GM21528 (cell line): ENCODE measurements around the gene MED13.
"Not testable (repeated sequence)": the region's sequence is repeated elsewhere in the genome, so short reads cannot be mapped to it uniquely, and the experiment has no call there.

Experiments used
- ATAC-seq: cut with Tn5 transposase; IDR thresholded peaks from one replicate; pipeline ENCODE4 v1.9.1; 2021; ENCODE audit warnings: mild to moderate bottlenecking, moderate library complexity; ENCODE audit not compliant: unreplicated experiment, low FRiP score

MED13 gene

DNA sequence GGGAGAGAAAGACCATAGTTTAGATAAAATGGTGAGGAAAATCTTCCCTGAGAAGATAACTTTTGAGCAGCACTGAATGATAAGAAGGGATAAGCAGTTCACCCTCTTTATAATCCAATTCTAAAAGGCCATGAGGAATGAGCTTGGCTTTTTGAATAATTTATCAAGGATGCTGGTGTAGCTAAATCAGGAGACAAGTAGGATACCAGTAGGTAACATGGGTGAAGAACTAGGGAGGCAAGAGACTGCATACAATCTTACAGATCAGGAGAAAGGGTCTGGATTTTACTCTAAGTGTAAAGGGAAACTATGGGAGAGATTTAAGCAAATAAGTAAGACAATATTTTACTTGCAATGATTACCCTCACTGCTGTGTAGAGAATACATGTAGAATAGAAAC, 60.7 kb downstream of the MED13 start:
- no peak for ATAC-seq

DNA sequence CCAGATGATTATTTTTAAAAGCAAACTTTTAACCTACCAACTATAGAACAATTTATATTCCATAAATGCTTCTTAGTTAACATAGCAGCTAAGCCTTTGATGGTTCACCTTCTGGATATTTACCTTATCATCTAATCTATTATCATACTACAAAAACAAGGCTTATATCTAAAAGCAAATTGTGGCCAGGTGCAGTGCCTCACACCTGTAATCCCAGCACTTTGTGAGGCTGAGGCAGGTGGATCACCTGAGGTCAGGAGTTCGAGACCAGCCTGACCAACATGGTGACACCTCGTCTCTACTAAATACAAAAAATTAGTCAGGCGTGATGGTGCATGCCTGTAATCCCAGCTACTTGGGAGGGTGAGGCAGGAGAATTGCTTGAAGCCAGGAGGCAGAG, 61.9 kb downstream of the MED13 start:
- not testable (repeated sequence) for ATAC-seq

DNA sequence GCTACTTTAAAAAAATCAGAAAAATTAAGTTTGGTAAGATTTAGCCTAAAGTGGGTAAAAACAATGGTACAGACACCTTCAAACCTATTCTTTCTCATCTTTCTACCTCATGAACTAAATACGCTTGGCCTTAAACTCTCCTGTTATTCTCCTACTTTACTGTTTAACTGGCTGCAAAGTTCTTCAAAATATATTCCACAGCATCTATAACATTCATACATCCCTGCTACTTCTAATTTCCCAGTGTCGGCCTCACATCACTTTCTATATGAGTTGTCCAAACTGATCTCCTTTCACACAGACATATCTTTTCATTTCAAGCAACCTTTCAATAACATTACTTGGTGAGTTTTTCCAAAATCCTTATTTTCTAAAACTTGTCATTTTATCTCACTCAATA, 64.0 kb downstream of the MED13 start:
- no peak for ATAC-seq

DNA sequence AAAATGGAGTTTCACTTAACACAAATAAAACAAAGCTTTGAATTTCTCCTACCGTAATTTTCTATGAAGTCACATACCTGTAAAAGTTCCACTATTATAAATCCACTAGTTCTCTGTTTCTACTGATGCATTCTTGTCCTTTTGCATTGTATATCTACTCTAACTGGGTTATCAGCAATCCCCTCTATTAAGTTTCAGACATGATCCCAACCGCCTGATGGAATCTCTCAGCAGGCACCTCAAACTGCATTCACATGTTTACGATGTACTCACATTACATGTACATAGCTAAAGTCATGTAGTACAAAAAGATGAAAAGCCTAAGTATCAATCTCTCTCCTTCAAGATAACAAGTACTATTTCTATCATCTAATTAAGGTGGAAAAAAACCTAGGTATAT, 64.9 kb downstream of the MED13 start:
- ATAC-seq = no peak

DNA sequence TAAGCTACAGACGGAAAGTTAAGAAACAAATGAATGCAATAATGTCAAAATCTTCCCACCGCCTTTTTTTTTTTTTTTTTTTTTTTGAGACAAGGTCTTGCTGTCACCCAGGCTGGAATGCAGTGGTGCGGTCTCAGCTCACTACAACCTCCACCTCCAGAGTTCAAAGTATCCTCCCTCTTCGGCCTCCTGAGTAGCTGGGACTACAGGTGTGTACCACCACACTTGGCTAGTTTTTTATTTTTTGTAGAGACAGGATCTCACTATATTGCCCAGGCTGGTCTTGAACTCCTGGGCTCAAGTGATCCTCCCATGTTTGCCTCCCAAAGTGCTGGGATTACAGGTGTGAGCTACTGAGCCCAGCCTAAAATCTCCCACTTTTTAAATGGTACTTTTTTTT, 66.5 kb downstream of the MED13 start:
- ATAC-seq = not testable (repeated sequence)

DNA sequence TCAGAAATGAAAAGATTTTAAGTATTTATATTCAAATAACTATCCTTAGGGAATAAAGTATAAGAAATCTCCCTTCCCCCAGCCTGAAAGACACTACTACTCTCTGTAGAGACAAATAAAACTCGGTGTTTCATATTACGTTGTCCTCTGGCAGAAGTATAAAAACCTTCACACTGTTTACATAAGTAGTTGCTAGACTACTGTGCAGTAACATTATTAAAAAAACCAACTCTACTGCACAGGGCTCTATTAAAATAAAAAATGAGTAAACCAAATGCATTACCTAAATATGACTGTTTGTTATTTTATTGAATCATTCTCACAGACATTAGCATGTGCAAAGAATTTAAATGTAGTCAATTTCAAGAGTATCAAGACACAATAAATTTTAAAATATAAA, 67.4 kb downstream of the MED13 start:
- no peak for ATAC-seq

DNA sequence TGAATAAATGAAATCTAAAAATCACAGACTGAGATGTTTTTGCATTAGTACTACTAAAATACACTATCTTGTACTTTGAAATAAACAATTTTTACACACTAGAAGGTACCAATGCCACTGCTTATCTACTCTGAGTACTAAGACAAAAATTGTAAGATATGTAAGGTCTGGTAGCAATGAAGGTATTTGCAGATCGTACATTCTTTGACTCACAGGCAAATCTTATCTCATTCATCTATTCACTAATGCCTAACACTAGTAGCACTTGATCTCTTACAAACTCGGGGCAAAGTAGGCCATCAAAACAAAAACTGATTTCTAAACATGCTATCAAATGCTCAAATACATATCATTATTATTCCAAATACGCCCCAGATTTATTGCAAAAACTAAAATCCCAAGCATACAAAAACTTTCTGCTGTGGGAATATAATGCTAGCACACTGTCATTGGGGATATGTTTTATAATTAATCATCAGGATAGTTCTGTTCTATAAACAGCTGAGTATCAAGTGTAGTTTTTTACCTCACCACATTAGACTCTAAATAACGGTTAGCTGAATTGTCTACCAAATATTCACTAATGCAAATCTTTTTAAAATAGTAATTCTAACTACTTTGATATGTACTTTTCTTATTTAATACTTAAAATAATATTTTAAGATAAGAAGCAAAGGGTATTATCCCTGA, 68.0 kb downstream of the MED13 start:
- ATAC-seq = no peak

DNA sequence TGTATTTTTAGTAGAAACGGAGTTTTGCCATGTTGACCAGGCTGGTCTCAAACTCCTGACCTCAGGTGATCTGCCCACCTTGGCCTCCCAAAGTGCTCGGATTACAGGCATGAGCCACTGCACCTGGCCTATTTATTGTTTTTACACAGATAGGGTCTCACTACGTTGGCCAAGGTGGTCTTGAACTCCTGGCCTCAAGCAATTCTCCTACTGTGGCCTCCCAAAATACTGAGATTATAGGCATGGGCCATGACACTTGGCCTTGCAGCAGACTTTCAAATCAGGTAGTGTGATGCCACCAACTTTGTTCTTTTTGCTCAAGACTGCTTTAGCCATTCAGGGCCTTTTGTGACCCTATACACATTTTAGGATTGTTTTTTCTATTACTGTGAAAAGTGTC, 75.6 kb downstream of the MED13 start:
- ATAC-seq = no peak

DNA sequence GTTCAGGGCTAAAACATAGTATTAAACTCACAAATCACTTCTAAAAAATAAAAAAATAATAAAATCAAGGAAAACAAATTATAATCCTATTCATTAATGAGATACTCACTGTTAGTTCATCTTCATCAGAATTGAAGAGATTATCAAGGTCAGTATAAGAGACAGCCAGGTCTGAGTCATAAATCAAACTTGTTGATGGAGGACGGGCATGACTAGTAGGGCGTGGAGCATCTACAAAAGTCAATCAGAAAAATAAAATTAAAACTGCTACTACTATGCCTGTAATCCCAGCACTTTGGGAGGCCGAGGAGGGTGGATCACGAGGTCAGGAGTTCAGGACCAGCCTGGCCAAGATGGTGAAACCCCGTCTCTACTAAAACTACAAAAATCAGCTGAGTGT, 78.2 kb downstream of the MED13 start:
- no peak for ATAC-seq

DNA sequence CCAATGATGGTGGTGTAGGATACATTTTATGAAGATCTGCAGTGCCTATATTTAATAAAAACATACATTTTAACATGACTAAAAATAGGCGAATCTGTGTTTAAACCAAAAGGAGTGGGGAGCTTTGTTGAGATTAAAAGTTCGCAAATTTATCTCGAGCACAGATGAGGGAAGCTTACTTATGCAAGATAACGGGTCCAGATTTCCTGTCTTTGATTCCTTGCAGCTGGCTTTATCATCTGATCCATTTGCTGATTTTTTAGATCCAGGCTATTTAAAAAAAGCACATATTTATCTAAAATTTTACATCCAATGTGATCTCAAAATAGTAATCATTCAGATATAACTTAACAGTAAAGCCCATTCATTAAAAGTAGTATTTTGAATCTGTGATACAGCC, 80.3 kb downstream of the MED13 start:
- no peak for ATAC-seq

DNA sequence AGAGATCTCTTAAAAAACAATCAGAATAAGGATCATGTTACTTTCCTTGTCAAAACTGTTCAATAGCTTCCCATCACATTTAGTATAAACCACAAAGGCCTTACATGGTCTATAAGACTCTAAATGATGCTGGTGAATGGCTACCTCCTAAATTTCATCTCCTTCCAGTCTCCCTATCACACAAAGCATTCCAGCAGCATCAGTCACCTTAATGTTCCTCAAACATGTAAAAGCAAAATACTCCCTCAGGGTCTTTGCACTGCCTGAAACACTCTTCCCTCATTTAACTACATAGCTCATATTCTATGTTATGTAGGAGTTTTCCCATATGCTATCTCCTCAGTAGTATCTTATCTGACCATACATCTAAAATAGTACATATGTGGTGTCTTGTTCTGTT, 83.8 kb downstream of the MED13 start:
- ATAC-seq = no peak

DNA sequence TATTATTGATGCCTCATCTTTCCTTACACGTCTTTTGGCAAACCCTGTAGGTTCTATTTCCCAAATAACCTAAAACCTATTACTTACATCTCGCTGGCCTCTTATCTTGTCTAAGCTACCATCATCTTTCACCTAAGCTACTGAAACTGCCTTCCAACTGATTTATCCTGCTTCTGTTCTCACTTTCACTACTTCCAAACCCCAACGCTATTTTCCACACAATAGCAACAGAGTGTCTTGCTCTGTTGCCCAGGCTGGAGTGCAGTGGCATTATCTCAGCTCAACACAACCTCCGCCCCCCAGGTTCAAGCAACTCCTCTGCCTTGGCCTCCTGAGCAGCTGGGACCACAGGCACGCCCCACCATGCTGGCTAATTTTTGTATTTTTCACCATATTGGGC, 84.5 kb downstream of the MED13 start:
- no peak for ATAC-seq

DNA sequence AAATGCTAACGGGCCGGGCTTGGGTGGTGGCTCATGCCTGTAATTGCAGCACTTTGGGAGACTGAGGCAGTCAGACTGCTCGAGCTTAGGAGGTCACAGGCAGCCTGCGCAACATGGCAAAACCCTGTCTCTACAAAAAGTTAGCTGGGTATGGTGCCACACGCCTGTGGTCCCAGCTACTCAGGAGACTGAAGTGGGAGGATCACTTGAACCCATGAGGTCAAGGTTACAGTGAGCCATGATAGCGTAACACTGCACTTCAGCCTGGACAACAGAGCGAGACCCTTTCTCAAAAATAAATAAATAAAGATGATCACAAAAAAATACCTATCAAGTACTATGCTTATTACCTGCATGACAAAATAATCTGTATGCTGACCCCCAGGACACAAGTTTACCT, 91.0 kb downstream of the MED13 start:
- no peak for ATAC-seq

DNA sequence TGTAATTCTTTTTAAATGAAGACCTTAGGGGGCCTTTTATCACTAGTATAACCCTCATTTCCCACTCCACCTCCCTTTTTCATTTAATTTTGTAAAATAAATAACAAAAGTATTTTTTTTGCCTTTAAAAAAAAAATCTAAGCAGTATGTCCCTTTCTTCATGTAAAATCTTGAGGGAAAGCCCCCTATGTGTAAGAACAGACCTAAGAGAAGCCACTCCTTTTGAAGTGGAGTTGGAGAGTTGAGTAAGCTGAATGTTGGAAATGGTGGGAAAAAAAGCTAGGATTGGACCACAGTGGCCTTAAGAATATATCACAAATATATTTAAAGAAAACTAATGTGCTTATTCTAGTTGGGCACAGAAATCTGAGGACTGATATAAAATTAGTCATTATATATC, 92.8 kb downstream of the MED13 start:
- ATAC-seq = no peak

DNA sequence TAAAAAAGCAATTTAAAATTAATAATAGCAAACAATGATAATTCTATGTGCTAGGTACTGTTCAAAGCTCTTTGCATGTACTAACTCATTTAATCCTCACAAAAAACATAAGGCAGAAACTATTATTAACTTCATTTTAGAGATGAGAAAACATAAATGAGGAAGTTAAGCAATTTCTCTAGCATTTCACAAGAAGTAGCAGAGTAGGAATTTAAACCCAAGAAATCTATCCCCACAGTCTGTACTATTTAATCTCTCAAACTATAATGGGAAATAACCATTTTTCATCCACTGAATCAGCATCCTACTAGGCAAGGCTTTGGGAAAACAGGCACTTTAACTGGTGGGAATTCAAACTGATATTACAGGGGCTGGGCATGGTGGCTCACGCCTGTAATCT, 95.0 kb downstream of the MED13 start:
- no peak for ATAC-seq

DNA sequence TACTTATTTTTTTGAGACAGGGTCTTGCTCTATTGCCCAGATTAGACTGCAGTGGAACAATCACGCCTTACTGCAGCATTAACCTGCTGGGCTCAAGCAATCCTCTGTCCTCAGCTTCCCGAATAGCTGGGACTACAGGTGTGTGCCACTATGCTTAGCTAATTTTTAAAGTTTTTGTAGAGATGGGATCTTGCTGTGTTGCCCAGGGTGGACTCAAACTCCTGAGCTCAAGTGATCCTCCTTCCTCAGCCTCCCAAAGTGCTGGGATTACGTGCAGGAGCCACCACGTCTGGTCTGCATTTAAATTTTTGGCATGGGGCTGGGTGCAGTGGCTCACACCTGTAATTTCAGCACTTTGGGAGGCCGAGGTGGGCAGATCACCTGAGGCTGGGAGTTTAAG, 96.3 kb downstream of the MED13 start:
- ATAC-seq = no peak

DNA sequence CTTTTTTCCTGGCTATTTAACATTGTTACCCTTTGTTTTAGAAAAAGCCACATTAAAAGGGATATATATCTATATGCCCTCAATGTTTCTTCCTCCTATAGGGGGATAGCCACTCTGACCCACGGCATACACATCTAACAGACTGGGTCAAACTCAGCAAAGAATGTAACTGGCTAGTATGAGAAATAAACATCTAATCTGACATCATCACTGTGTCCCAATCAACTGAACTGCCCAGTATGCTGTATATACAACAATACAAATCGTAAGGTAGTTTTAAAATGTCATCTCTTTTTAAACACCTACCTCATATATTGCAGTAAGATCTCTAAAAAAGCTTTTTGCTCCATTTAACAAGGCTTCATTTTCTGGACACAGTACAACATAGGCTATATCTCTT, 97.3 kb downstream of the MED13 start:
- no peak for ATAC-seq

DNA sequence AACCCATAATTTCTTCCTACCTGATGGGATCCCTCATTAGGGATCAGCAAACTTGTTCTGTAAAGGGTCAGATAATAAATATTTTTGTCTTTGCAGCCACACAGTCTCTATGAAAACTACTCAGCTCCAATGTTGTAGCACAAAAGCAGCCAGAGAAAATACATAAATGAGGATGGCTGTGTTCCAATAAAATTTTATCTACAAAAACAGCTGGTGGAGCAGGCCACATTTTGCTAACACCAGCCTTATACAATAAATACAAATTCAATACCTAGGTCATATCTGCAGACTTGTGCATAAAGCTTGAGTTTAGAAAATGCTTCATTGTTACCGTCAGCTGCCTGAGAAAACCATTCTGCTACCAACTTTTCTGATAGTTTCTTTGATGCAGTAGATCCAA, 98.9 kb downstream of the MED13 start:
- no peak for ATAC-seq

DNA sequence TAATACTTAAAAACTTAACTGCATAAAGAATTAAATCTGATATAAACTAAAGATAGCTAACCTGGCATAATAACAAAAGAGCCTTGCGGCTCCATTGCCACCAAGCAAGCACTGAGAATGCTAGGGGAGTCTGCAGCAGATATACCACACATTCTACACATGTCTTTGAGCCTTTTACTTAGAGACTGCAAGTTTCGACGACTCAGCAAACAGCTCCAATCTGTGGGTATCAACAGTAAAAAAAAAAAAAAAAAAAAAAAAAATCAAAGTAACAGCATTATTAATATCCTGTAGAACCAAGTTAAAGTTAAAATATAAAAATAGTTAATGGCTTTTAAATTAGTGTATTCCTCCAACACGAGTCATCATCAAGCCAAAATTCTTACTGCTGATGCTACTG, 109.5 kb downstream of the MED13 start:
- ATAC-seq = no peak

DNA sequence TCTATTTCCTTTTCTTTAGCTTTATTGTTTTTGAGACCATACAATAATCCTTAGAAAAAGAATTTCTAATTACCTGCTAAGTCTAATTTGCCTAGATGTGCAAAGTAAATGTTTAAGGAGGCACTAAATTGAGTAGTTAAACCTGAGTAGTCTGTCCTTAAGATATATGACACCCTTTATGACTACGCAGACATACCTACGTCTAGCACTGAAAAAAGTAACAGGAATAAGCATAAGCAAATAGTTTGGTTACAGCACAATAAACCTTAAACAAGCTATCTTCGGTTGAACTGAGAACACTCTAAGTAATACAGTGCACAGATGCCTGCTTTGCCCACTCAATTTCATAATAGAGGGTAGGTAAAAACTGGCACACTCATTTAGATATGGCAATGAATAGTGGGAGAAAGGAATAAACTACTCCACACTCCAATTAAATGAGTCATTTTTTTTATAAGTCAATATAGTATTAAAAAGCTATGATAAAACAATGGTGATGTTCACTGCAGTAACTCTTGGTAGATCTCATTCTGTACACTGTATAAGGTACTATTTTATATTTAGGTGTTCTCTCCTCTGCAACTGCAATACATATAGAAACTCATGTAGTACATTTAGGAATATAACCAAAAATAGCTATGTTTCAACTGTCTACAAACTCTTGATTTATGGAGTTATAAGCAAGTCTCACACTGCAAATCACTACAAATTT, 117.6 kb downstream of the MED13 start:
- no peak for ATAC-seq

DNA sequence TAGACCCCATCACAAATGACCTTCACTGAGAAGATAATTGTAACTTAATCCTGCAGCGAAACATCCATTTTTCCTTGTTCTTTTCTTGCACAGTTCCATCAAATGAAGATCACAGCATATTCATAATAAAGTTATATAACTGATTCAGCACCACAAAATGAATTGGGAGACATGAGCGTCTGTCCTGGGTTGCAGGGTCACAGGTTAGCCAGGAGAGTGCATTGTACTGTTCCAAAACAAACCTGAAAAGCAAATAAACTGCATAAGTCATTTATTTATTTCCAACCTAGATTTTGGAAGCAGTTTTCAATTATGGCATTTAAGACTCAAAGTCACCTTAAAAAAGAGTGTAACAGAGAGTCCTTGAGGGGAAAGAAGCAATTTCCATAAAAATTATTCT, 118.7 kb downstream of the MED13 start:
- ATAC-seq = no peak

DNA sequence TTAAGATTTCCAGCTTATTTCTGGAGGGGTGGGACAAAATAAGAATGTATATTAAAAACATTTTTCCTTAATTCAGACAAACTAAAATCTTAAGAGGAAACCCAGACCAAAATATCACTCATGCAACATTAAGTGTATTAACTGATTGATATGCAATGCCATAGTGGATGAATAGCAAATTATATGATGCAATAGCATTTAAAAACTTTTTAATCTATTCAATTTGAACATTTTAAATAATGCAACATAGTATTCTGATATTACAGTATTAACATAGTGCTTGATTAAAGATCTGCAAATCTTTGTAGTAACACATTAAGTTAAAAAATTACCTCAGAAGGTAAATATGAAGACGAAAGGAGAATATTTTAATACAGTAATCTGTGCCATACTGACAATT, 122.0 kb downstream of the MED13 start:
- ATAC-seq = no peak
